GM19463 (cell line): ENCODE results near the gene CABP4.

ENCODE experiments used
- ATAC-seq: cut with Tn5 transposase; IDR thresholded peaks from one replicate; pipeline ENCODE4 v1.9.1; 2021; ENCODE audit warnings: mild to moderate bottlenecking, moderate library complexity; ENCODE audit not compliant: unreplicated experiment

The CABP4 gene

GRCh38 chr11:67455054-67455453 lies at the start of gene CABP4:
Gene CABP4, plus strand, starts transcription at chr11:67455354. Its CDS starts 70 bp downstream, at chr11:67455424.
- ATAC-seq: no peak

GRCh38 chr11:67405688-67406339 lies 49.3 kb upstream of the CABP4 start:
- no peak for ATAC-seq

- ATAC-seq: no peak
Observed at GRCh38 chr11:67406420-67406968, 48.7 kb upstream of the CABP4 start.

GRCh38 chr11:67406969-67407687 lies 48.0 kb upstream of the CABP4 start:
- no peak for ATAC-seq

GRCh38 chr11:67407688-67408163 lies 47.4 kb upstream of the CABP4 start:
- ATAC-seq: no peak

- ATAC-seq: no peak
Observed at GRCh38 chr11:67408437-67409200, 46.5 kb upstream of the CABP4 start.

- ATAC-seq: peak; percentile 43
Observed at GRCh38 chr11:67409261-67409666, 45.9 kb upstream of the CABP4 start.

GRCh38 chr11:67409781-67410368 lies 45.3 kb upstream of the CABP4 start:
- ATAC-seq: peak; percentile 6

GRCh38 chr11:67410369-67410831 lies 44.8 kb upstream of the CABP4 start:
- ATAC-seq: no peak

- ATAC-seq: no peak
Observed at GRCh38 chr11:67410984-67411784, 44.0 kb upstream of the CABP4 start.

GRCh38 chr11:67411785-67412152 lies 43.4 kb upstream of the CABP4 start:
- no peak for ATAC-seq

- ATAC-seq: no peak
Observed at GRCh38 chr11:67412495-67413179, 42.5 kb upstream of the CABP4 start.

- ATAC-seq: no peak
Observed at GRCh38 chr11:67413266-67413849, 41.8 kb upstream of the CABP4 start.

- ATAC-seq: no peak
Observed at GRCh38 chr11:67415501-67416304, 39.5 kb upstream of the CABP4 start, which contains the start of gene CARNS1. Gene CARNS1, plus strand, starts transcription at chr11:67415678. Its CDS starts 522 bp downstream, at chr11:67416200.

- no peak for ATAC-seq
Observed at GRCh38 chr11:67416416-67417335, 38.5 kb upstream of the CABP4 start.

- ATAC-seq: no peak
Observed at GRCh38 chr11:67417425-67417824, 37.7 kb upstream of the CABP4 start.
